HS-5 (cell line): Measurements from ENCODE around the gene DICER1.

Source experiments
- DNase-seq: peaks from one replicate; pipeline ENCODE4 v3.0.0-alpha.2; 2012; ENCODE audit warnings: low read depth

The DICER1 gene

GRCh38 chr14:95122621-95122945 lies 34.7 kb downstream of the DICER1 start:
- DNase-seq, result no peak

- DNase-seq, result no peak
Measured at GRCh38 chr14:95121911-95122620, 35.3 kb downstream of the DICER1 start.

DNA sequence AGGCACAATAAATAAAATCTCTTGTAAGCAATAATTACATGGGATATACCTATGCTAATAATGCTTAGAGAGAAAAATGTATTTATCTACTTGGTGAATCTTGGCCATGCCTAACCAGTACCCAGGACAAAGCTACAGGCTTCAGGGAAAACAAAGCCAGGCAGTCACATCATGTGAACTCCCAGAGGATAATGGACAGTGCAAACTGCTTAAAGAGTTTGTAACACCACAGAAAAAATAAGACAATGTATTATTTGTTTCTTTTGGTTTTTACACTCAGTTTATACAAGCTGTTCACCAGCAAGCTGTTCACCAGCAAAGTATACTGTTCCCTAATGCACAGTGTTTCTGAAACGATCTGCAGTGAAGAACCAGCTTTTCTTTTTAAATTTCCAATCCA lies 38.0 kb downstream of the DICER1 start:
- DNase-seq, result no peak

DNA sequence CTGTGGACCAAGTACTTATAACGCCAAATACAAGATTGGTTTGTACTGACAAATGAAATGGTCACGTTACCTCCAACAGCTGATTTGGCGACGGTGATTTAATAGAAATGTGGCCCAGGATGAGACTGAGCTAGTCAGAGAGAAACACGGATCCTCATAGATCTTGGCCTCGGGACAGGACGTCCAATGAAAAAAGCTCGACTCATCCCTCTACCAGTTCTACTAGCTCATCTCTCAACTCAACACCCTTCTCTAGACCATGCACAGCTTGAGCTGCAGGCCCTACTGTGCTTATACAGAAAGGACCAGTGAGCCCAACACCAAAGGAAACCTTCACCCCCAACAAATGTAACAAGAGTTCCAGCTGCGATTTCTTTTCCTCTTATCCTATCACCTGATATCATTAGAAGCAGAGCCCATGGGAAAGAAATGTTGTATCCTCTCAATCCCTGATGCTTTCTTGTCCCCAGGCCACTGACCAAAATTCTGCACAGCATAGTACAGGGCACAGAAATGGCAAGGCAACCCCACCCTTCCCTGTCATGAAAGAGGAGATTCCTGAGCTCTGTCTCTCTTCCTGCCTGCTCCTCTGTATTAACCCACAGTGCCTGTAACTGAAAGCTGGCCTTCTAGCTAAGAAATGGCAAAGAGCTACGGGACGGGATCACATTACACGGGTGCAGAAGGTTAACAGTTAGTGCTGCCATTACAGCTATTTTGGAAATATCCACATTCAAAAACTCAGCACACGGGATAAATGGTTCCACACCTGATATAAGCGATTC lies 39.2 kb downstream of the DICER1 start:
- no peak for DNase-seq

DNA sequence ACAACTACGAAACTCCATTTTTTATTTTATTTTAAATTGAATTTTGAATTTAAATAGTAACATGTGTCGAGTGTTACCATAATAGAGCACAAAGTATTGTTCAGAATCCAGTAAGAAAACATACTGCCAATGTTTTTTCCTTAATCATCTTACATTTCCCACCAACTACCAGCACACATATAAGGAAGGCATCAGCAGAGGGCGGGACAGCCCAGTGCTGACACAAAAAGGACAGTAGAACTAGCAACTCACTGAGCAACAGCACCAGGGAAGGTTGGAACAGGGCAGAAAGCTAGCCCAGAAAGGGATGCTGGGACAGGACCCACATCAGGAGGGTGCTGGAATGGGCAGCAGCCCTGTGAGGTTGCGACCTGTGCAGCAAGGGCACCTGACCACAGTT lies 43.9 kb downstream of the DICER1 start:
- no peak for DNase-seq

DNA sequence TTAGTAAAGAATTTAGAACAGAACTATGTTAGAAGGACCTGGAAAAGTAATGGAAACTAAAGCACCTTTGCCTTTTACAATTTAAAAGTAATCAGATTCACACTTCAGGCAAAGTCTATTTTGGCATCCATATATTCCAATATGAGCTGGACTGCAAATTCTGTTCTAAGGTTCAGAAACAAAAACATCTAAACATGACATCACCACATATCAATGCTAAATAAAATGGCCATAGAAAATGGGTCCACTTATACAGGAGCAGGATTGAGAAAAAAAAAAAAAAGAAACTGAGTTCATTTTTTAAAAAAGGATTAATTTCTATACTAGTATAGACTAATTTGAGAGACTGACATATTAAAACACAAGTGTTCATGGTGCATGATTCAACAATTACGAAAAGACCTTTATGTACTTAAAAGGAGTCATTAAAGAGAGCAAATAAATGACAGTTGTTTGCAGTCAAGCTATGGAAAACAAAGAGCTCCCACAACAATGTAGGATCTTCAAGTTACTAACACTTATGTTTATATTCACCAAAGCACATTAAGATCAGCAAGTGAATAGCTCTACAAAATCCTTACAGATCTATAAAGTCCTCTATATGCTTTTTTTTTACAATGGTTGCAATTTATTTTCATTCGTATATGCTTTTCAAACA lies 45.7 kb downstream of the DICER1 start:
- DNase-seq, result no peak

- DNase-seq, result no peak
Measured at GRCh38 chr14:95110178-95110577, 47.2 kb downstream of the DICER1 start.

GRCh38 chr14:95107711-95108110 lies 49.6 kb downstream of the DICER1 start:
- no peak for DNase-seq

DNA sequence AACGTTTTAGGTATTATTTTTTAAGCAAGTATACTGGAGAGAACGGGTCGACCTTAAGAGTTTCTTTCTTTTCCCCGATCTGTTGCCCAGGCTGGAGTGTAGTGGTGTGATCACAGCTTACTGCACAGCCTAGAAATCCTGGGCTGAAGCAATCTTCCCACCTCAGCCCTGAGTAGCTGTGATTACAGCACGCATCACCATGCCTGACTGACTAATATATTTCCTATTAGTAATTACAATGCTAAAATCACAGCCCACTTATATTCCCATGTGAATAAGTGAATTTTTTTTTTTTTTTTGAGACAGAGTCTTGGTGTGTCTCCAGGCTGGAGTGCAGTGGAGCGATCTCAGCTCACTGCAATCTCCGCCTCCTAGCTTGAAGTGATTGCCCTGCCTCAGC lies 50.4 kb downstream of the DICER1 start:
- DNase-seq, result no peak

DNA sequence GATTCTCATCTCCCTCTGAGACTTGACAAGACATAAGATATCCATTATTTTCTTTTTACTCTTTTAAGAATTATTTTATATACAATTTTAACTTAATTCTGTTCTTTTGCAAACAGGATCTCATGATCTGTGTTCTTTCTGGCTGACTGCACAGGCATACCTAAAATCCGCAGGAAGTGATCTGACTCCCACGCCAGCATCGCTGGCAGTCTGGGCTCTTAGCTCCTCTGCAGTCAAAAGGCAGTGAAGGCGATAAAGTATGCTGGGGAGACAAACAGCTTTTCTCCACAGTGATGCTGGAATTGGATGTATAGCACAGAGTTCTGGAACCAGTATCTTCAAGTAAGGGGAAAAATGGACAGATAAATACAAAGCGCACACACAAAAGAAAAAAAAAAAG lies 52.4 kb downstream of the DICER1 start:
- DNase-seq, result no peak

- no peak for DNase-seq
Measured at GRCh38 chr14:95102680-95103044, 54.7 kb downstream of the DICER1 start.

DNA sequence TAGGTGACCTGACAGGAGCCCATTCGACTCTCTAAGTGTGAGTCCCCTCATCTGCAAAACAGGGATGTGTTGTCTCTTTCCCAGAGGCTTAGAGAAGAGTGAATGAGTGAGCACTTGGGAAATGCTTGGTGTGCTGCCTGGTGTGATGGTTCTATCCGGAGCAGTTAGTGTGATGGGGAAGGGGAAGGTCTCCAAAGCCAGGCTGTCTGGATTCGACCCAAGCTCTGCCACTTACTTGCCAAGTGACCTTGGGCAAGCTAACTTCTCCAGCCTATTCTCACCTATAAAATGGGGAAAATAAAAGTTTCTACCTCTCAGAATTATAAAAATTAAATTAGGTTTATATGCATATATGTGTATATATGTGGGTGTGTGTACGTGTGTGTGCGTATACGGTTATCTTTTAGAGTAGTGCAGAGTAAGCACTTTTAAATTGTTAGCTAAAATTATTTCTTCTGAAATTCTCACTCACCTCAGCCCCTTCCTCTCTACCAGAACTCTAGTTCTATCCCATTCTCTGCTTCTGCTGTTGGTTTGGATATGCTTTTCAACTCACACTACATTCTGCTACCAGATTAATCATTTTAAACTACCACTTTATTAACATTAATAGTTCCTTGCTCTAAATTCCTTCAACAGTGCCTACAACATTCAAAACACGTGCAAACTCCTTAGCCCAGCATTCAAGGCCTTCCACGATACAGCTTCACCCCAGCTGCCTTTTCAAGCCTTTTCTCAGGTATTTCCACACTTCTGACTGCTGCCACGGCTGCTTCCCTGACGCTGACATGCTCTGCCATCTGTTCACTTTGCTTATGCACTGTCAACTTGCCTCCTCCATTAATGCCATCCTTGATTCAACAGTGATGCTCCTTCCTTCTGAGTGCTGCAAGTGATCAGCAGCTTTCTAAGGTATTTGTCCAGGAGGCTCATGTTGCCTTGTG lies 55.3 kb downstream of the DICER1 start:
- no peak for DNase-seq

DNA sequence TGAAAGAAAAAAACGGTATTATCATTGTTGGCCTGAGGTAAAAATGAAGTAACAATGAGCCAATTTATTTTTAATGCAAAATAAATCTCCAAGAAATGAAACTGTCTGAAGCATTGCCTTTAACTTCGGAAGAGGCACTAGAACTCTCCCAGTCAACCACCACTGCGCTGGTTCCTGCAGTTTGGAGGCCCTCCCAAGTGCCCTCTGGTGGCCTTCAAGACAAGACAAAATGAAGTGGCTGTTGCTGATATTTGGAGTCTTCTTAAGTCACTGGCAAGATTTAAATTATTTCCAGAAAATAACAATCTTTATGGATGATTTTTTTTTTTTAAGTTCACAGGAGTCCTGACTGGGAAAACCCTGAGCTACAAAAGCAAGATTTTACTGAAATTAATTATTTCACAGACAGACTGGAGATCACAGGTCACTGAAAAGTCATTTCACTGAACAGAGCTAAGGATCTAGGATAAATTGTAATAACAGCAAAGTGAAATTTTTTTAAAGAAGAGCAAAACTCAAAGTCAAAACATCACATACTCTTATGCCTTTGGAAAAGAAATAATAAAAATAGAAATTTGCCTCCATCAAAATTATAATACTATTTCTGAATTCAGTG lies 58.2 kb downstream of the DICER1 start:
- DNase-seq, result no peak

DNA sequence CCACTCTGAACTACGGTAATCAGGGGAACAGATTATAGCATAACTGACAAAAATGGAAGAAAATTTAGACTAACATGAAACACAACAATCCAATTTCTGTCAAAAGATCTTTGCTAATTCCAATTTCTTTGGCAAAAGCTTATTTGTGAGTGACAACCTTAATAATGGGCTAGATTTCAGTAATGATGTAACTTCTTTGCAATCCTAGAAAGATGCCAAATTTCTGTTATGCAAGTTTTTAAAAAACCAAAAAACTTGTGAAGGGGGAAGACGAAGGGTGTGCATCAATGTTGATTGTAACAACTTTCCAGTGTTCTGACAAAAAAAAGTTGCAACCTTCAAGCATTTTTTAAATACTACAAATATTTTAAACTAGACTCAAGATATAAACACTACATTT lies 59.9 kb downstream of the DICER1 start:
- no peak for DNase-seq

- DNase-seq, result no peak
Measured at GRCh38 chr14:95096476-95096875, 60.9 kb downstream of the DICER1 start.

DNA sequence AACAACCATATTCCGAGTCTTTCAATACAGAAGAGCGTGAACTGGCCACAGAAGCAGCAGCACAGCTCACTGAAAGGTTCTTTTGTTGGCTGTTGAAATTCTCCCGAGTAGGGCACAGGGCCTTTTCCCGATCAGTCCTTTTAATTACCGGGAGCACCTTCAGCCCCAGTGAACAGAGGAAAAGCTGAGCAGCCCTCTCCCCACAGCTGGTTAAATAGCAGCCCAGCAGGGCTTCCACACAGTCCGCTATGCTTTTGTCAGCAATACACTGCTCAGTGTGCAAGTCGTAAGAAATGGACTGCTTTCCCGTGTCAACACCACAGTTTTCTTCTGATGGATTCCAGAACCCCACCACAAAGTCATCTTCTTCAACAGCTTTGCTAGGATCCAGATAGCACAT lies 61.3 kb downstream of the DICER1 start:
- DNase-seq, result no peak

DNA sequence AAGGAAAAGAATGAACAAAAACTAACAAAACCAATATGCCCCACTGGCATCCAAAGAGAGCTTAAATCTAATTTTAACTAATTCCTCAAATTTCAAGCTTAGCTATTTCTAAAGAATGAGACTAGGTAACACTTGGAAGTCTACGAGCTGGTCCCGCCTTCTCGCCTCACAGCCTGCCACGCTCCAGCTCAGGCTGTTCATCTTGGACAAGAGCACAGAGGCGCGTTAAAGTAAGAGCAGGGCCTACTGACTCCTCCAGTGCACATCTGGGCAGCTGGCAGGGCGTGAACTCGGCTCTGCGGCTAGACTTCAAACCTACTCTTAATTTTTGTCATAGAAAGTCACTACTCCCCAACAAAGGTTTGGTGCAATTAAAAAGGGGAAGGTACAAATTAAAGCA lies 64.6 kb downstream of the DICER1 start:
- DNase-seq, result no peak

DNA sequence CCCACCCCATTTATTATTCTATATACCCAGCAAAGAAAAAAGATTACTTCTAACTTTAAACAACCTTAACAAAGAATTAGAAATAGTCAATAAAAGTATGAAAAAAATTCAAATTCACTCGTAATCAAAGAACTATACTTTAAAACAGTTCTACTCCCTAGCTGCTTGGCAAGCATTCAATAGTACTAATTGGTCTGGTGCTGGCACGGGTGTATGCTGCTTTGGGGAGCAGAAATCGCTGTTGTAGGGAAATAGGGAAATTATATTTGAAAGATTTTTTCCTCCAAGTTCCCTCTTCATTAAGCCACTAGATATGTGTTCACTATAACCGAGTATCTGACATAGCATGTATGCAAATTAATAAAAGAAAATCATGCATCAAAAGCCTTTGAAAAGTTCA lies 65.7 kb downstream of the DICER1 start:
- no peak for DNase-seq

GRCh38 chr14:95088665-95089064 lies 68.7 kb downstream of the DICER1 start:
- DNase-seq, result no peak

DNA sequence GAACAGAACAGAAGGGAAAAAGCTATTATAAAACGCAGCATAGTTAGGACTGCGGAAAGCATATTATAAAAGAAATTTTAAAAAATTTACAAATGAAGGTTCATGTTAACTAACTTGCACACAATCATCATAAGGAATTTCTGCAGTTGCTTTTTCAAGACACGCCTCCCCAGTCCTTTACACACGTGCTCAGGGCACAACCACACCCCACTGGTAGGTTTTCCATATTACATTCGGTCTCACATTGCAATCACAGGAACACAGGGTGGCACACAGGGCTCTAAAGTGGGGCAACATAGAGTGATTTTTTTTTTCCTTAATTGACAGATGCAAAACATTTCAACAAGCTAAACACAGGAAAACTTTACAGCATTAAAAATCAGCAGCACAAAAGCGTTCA lies 69.7 kb downstream of the DICER1 start:
- no peak for DNase-seq

- DNase-seq, result no peak
Measured at GRCh38 chr14:95085321-95085720, 72.0 kb downstream of the DICER1 start.

GRCh38 chr14:95078867-95079266 lies 78.5 kb downstream of the DICER1 start:
- no peak for DNase-seq
